Measurements from ENCODE around the gene CMC2. TPM values are rescaled to one million over a fixed set of nuclear protein-coding genes. Genes with fewer than 3 reads are reported as not detected.

Gene CMC2
- total RNA-seq, 1 experiment from 2014 or later = 205 TPM

- no peaks in the 10 kb centered on the region for H3K9me3 ChIP-seq (replicated peaks)
- H3K4me3 ChIP-seq = no peak overlapping the region
- peaks cover 91% of the 10 kb centered on the region for H3K36me3 ChIP-seq
- H3K27me3 ChIP-seq (replicated peaks) = no peaks in the 10 kb centered on the region
- H3K4me1 ChIP-seq (replicated peaks) = no peaks in the 10 kb centered on the region
- no peak for DNase-seq (ENCODE audit: low read depth in 1 of 2, low spot score in 2 of 2)
- H3K27ac ChIP-seq = no peak overlapping the region
These were observed 8.0 kb upstream of the CMC2 start for GRCh38 chr16:81014672-81015071.

GRCh38 chr16:81012974-81013373, 6.3 kb upstream of the CMC2 start:
- H3K4me3 ChIP-seq = no peak overlapping the region
- DNase-seq (ENCODE audit: low read depth in 1 of 2, low spot score in 2 of 2) = no peak
- H3K4me1 ChIP-seq (replicated peaks) = peaks cover 9% of the 10 kb centered on the region; the same call in 1 of the 2 replicates
- H3K27me3 ChIP-seq (replicated peaks) = no peaks in the 10 kb centered on the region
- peaks cover 85% of the 10 kb centered on the region for H3K36me3 ChIP-seq
- H3K27ac ChIP-seq = no peak overlapping the region
- H3K9me3 ChIP-seq (replicated peaks) = no peaks in the 10 kb centered on the region

- Histone ChIP-seq H3K36me3 (peaks cover 54% of the 10 kb centered on the region), H3K27me3 (replicated peaks) (no peaks in the 10 kb centered on the region), H3K27ac (peak overlapping the region; percentile 99), H3K4me1 (replicated peaks) (peaks cover 28% of the 10 kb centered on the region), H3K9me3 (replicated peaks) (no peaks in the 10 kb centered on the region), H3K4me3 (peak overlapping the region; percentile 95)
- peak; percentile 56 to 67 for DNase-seq (ENCODE audit: low read depth in 1 of 2, low spot score in 2 of 2)
These were observed 1.8 kb upstream of the CMC2 start for GRCh38 chr16:81008505-81008789.

GRCh38 chr16:81006211-81006812, 373 bp downstream of the CMC2 start:
- no peaks in the 10 kb centered on the region for H3K27me3 ChIP-seq (replicated peaks)
- peak in 1 of 2 experiments; percentile 69 for DNase-seq (ENCODE audit: low read depth in 1 of 2, low spot score in 2 of 2)
- H3K27ac ChIP-seq = peak overlapping the region; percentile 99
- no peaks in the 10 kb centered on the region for H3K9me3 ChIP-seq (replicated peaks)
- H3K4me1 ChIP-seq (replicated peaks) = peaks cover 28% of the 10 kb centered on the region
- H3K36me3 ChIP-seq = peaks cover 41% of the 10 kb centered on the region
- H3K4me3 ChIP-seq = peak overlapping the region; percentile 95

- Histone ChIP-seq H3K27me3 (replicated peaks) (no peaks in the 10 kb centered on the region), H3K4me1 (replicated peaks) (peaks cover 28% of the 10 kb centered on the region), H3K4me3 (peak overlapping the region; percentile 95), H3K27ac (no peak overlapping the region), H3K36me3 (peaks cover 39% of the 10 kb centered on the region), H3K9me3 (replicated peaks) (no peaks in the 10 kb centered on the region)
- peak in 1 of 2 experiments; percentile 15 for DNase-seq (ENCODE audit: low read depth in 1 of 2, low spot score in 2 of 2)
These were observed 999 bp downstream of the CMC2 start for GRCh38 chr16:81005610-81006161.

GRCh38 chr16:81004646-81005353, 1.9 kb downstream of the CMC2 start:
- peak overlapping the region; percentile 4 for H3K4me3 ChIP-seq
- DNase-seq (ENCODE audit: low read depth in 1 of 2, low spot score in 2 of 2) = peak in 1 of 2 experiments; percentile 65
- H3K36me3 ChIP-seq = peaks cover 33% of the 10 kb centered on the region
- peaks cover 28% of the 10 kb centered on the region for H3K4me1 ChIP-seq (replicated peaks)
- H3K27ac ChIP-seq = peak overlapping the region; percentile 26
- H3K27me3 ChIP-seq (replicated peaks) = no peaks in the 10 kb centered on the region
- H3K9me3 ChIP-seq (replicated peaks) = no peaks in the 10 kb centered on the region

- Histone ChIP-seq H3K4me3 (peak overlapping the region; percentile 4), H3K27ac (peak overlapping the region; percentile 26)
- peak in 1 of 2 experiments; percentile 6 for DNase-seq (ENCODE audit: low read depth in 1 of 2, low spot score in 2 of 2)
These were observed 2.9 kb downstream of the CMC2 start for GRCh38 chr16:81003610-81004460.

GRCh38 chr16:81003064-81003463, 3.6 kb downstream of the CMC2 start:
- H3K27ac ChIP-seq = no peak overlapping the region

More at GRCh38 chr16:81003610-81004460, 2.9 kb downstream of the CMC2 start:
- peaks cover 24% of the 10 kb centered on the region for H3K4me1 ChIP-seq (replicated peaks)
- H3K27me3 ChIP-seq (replicated peaks) = no peaks in the 10 kb centered on the region
- H3K36me3 ChIP-seq = peaks cover 23% of the 10 kb centered on the region
- H3K9me3 ChIP-seq (replicated peaks) = no peaks in the 10 kb centered on the region

GRCh38 chr16:81001330-81001729, 5.4 kb downstream of the CMC2 start:
- no peaks in the 10 kb centered on the region for H3K9me3 ChIP-seq (replicated peaks)
- DNase-seq (ENCODE audit: low read depth in 1 of 2, low spot score in 2 of 2) = no peak

More at GRCh38 chr16:81003064-81003463, 3.6 kb downstream of the CMC2 start:
- Histone ChIP-seq H3K4me3 (no peak overlapping the region), H3K36me3 (peaks cover 21% of the 10 kb centered on the region), H3K9me3 (replicated peaks) (no peaks in the 10 kb centered on the region), H3K27me3 (replicated peaks) (no peaks in the 10 kb centered on the region), H3K4me1 (replicated peaks) (peaks cover 19% of the 10 kb centered on the region)
- DNase-seq (ENCODE audit: low read depth in 1 of 2, low spot score in 2 of 2) = no peak

GRCh38 chr16:81000873-81001272, 5.8 kb downstream of the CMC2 start:
- no peak overlapping the region for H3K27ac ChIP-seq
- no peak overlapping the region for H3K4me3 ChIP-seq
- H3K36me3 ChIP-seq = peaks cover 13% of the 10 kb centered on the region
- H3K9me3 ChIP-seq (replicated peaks) = no peaks in the 10 kb centered on the region
- DNase-seq (ENCODE audit: low read depth in 1 of 2, low spot score in 2 of 2) = no peak
- H3K4me1 ChIP-seq (replicated peaks) = peaks cover 19% of the 10 kb centered on the region
- H3K27me3 ChIP-seq (replicated peaks) = no peaks in the 10 kb centered on the region

More at GRCh38 chr16:81001330-81001729, 5.4 kb downstream of the CMC2 start:
- Histone ChIP-seq H3K4me1 (replicated peaks) (peaks cover 19% of the 10 kb centered on the region), H3K27ac (no peak overlapping the region), H3K36me3 (peaks cover 15% of the 10 kb centered on the region), H3K27me3 (replicated peaks) (no peaks in the 10 kb centered on the region), H3K4me3 (no peak overlapping the region)

GRCh38 chr16:80997964-80998620, 8.6 kb downstream of the CMC2 start:
- H3K4me1 ChIP-seq (replicated peaks) = peaks cover 19% of the 10 kb centered on the region

GRCh38 chr16:80997139-80997798, 9.4 kb downstream of the CMC2 start:
- Histone ChIP-seq H3K27ac (no peak overlapping the region), H3K9me3 (replicated peaks) (no peaks in the 10 kb centered on the region), H3K4me1 (replicated peaks) (peaks cover 28% of the 10 kb centered on the region), H3K36me3 (no peaks in the 10 kb centered on the region), H3K4me3 (no peak overlapping the region), H3K27me3 (replicated peaks) (no peaks in the 10 kb centered on the region)
- DNase-seq (ENCODE audit: low read depth in 1 of 2, low spot score in 2 of 2) = no peak

More at GRCh38 chr16:80997964-80998620, 8.6 kb downstream of the CMC2 start:
- no peaks in the 10 kb centered on the region for H3K9me3 ChIP-seq (replicated peaks)
- H3K27me3 ChIP-seq (replicated peaks) = no peaks in the 10 kb centered on the region
- no peak overlapping the region for H3K27ac ChIP-seq
- no peak for DNase-seq (ENCODE audit: low read depth in 1 of 2, low spot score in 2 of 2)
- no peak overlapping the region for H3K4me3 ChIP-seq
- peaks cover 4% of the 10 kb centered on the region for H3K36me3 ChIP-seq

- no peaks in the 10 kb centered on the region for H3K9me3 ChIP-seq (replicated peaks)
- H3K27ac ChIP-seq = no peak overlapping the region
- no peak overlapping the region for H3K4me3 ChIP-seq
- H3K27me3 ChIP-seq (replicated peaks) = no peaks in the 10 kb centered on the region
- H3K36me3 ChIP-seq = peaks cover 3% of the 10 kb centered on the region; the same call in 1 of the 2 replicates
- no peak for DNase-seq (ENCODE audit: low read depth in 1 of 2, low spot score in 2 of 2)
- peaks cover 32% of the 10 kb centered on the region for H3K4me1 ChIP-seq (replicated peaks)
These were observed 10.0 kb downstream of the CMC2 start for GRCh38 chr16:80996688-80997138.
